Spleen (tissue), 11 donors: ENCODE data around the gene MBNL1. TPM values are rescaled to one million over a fixed set of nuclear protein-coding genes. Genes with fewer than 3 reads are reported as not detected.

Experiments used
- DNase-seq: peaks from one replicate; pipeline ENCODE4 v3.0.0-alpha.2; 2020
- H3K27ac ChIP-seq, 8 donors: fragments of 200-600 bp; sonication (generic) in 7 of 8; 1 replicate in 4 of 8; 2 replicates in 4 of 8; pipeline versions ENCODE4 v1.5.0 to v1.8.0; 2016 to 2021; ENCODE audit warnings: inconsistent platforms in 4 of 8, mild to moderate bottlenecking in 4 of 8, moderate library complexity in 1 of 8
- H3K27me3 ChIP-seq, 7 donors: fragments of 200-600 bp; sonication (generic) in 6 of 7; replicated peaks in 1 of 7; 1 replicate in 4 of 7; 2 replicates in 3 of 7; pipeline versions ENCODE4 v1.5.0 to v1.8.0; 2016 to 2021; ENCODE audit warnings: inconsistent platforms in 3 of 7, mild to moderate bottlenecking in 1 of 7
- H3K36me3 ChIP-seq, 6 donors: fragments of 200-600 bp; sonication (generic) in 5 of 6; 1 replicate in 4 of 6; 2 replicates in 2 of 6; pipeline versions ENCODE4 v1.5.0 to v1.8.0; 2016 to 2021; ENCODE audit warnings: inconsistent platforms in 2 of 6
- H3K4me1 ChIP-seq, 6 donors: fragments of 200-600 bp; sonication (generic) in 5 of 6; 1 replicate in 3 of 6; 2 replicates in 3 of 6; pipeline versions ENCODE4 v1.5.0 to v1.8.0; 2016 to 2021; ENCODE audit warnings: inconsistent platforms in 3 of 6
- H3K4me3 ChIP-seq, 8 donors: fragments of 200-600 bp; sonication (generic) in 7 of 8; 1 replicate in 4 of 8; 2 replicates in 4 of 8; pipeline versions ENCODE4 v1.5.0 to v1.8.0; 2016 to 2021; ENCODE audit warnings: inconsistent platforms in 4 of 8, mild to moderate bottlenecking in 4 of 8, moderate library complexity in 2 of 8
- H3K9me3 ChIP-seq, 8 donors: fragments of 200-600 bp; sonication (generic) in 7 of 8; 1 replicate in 4 of 8; 2 replicates in 4 of 8; pipeline versions ENCODE4 v1.5.0 to v1.8.0; 2016 to 2021; ENCODE audit warnings: inconsistent platforms in 4 of 8
- POLR2A ChIP-seq, 3 donors: fragments of 450-650 bp; IDR thresholded peaks; one replicate each; pipeline ENCODE4 v1.5.1; 2017; ENCODE audit warnings: antibody characterized with exemption in 3 of 3, mild to moderate bottlenecking in 1 of 3
- POLR2AphosphoS5 ChIP-seq, 3 donors: sonication (generic); formaldehyde crosslinking; IDR thresholded peaks; one replicate each; pipeline ENCODE4 v1.5.1; 2017; ENCODE audit warnings: antibody characterized with exemption in 3 of 3
- WGBS, 5 donors: extraction: QIAGEN DNeasy Blood & Tissue Kit in 3 of 5; methylation state at CpG; one replicate each; pipeline versions ENCODE4 v1.1.5 to v1.1.7; 2013 to 2018; 5-methylcytosine and 5-hydroxymethylcytosine counted together
- intact Hi-C: fragments of 100-400 bp; cut with DNase I; formaldehyde crosslinking; loops from one replicate; pipeline ENCODE4 v1.15.0; 2023; ENCODE audit warnings: low total_unique reads
- polyA plus RNA-seq, 3 donors: library from polyadenylated mRNA; stranded (reverse); fragments of 200-250 nt; gene quantifications; one replicate each; pipeline ENCODE4 v1.2.1, GENCODE V29; 2013
- total RNA-seq, 7 donors: library from RNA; depleted of rRNA in 3 of 7; stranded (reverse); fragments of >200 nt in 3 of 7; fragmentation: NEBNext Ultra II Directional in 4 of 7; extraction: Animal tissue kit (Norgen Biotek cat#: 25700) in 4 of 7; gene quantifications; one replicate each; pipeline versions ENCODE4 v1.1.0 to v1.2.1, GENCODE V29; 2016 to 2021
- TF ChIP-seq, protein P1 (sequence below), 11 experiments: fragments of 200-600 bp in 7 of 11; fragments of 450-650 bp in 4 of 11; sonication (generic) in 4 of 11; IDR thresholded peaks in 8 of 11; conservative IDR thresholded peaks in 3 of 11; 1 replicate in 7 of 11; 2 replicates in 4 of 11; pipeline versions ENCODE4 v1.4.0 to v1.8.0; 2016 to 2021; ENCODE audit warnings: antibody characterized with exemption in 11 of 11, inconsistent platforms in 4 of 11, mild to moderate bottlenecking in 1 of 11
- donor health status: healthy with polysubstance abuse.
- donor health status: DM: no; HTN: no; CAD: no; lungs with moderate emphysema.
- donor health status: DM: no; HTN: no; CAD: no.
- donor health status: Bipolar disorder and iron deficiency.
- donor health status: healthy.
- donor health status: DM: no; HTN: no; CAD: no.
- donor health status: DM: yes; HTN: yes; CAD: no.

The MBNL1 gene
- total and polyA plus RNA-seq, 10 donors = 64.7 to 491 (median 296) TPM

DNA sequence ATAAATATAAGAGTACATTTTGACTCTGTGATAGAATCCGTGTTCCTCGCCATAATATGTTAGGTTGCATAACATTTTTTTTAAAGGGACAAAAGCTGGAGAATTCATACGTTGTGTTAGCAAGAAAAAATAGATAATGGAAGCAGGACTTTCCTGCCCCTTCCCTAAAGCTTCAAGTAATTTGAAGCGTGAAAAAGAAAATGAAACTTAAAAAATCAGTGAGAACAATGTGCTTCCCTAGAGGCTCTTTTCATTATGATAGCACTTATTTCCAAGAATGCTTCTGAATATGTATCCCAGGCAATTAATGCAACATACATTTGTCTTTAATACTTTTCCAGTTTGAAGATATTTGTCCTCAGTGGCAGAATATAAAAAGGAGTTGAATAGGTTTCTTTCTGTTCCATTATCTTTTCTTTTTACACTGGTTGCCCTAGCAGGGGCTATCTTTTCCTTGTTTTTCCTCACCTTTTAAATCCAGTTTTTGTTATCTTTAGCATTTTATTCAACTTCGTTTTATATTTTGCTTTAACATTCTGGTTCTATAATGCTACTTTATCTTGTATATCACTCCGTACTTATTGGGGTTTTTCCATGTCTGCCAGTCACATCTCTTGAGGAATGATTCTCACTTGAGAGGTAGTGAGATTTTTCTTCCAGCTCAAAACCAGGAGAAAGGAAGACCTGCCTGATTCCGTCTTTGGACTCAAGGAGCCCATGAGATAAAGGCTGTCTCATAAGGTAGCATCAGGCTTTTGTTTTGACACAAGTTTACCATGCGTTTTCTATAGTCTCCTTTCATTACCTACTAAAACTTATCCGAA lies 113.8 kb downstream of the MBNL1 start:
- H3K4me3 ChIP-seq = peak overlapping the region in 6 of 8 donors; percentile 3 to 47 (median 26)
- H3K4me1 ChIP-seq = peaks cover 49 to 100% (median 98%) of the 10 kb centered on the region in 6 donors
- DNase-seq = no peak
- peaks cover 0 to 14% (median 0%) of the 10 kb centered on the region in 6 donors for H3K36me3 ChIP-seq
- H3K9me3 ChIP-seq = no peaks in the 10 kb centered on the region
- peak overlapping the region; percentile 31 to 88 (median 81) for H3K27ac ChIP-seq
- intact Hi-C loops = no loop called here
- TF ChIP-seq POLR2AphosphoS5 (IDR thresholded peaks at IDR 0.05) (no peak), POLR2A (IDR thresholded peaks at IDR 0.05) (no peak)
- TF ChIP-seq, protein P1, sequence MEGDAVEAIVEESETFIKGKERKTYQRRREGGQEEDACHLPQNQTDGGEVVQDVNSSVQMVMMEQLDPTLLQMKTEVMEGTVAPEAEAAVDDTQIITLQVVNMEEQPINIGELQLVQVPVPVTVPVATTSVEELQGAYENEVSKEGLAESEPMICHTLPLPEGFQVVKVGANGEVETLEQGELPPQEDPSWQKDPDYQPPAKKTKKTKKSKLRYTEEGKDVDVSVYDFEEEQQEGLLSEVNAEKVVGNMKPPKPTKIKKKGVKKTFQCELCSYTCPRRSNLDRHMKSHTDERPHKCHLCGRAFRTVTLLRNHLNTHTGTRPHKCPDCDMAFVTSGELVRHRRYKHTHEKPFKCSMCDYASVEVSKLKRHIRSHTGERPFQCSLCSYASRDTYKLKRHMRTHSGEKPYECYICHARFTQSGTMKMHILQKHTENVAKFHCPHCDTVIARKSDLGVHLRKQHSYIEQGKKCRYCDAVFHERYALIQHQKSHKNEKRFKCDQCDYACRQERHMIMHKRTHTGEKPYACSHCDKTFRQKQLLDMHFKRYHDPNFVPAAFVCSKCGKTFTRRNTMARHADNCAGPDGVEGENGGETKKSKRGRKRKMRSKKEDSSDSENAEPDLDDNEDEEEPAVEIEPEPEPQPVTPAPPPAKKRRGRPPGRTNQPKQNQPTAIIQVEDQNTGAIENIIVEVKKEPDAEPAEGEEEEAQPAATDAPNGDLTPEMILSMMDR (IDR thresholded peaks at IDR 0.05 in 8 of 11, conservative IDR thresholded peaks at IDR 0.05 in 3 of 11) = no peak
- no peaks in the 10 kb centered on the region for H3K27me3 ChIP-seq
- 35 to 53% (median 44%) methylated on average over 9 of the region's 9 CpGs for WGBS, 5 donors

DNA sequence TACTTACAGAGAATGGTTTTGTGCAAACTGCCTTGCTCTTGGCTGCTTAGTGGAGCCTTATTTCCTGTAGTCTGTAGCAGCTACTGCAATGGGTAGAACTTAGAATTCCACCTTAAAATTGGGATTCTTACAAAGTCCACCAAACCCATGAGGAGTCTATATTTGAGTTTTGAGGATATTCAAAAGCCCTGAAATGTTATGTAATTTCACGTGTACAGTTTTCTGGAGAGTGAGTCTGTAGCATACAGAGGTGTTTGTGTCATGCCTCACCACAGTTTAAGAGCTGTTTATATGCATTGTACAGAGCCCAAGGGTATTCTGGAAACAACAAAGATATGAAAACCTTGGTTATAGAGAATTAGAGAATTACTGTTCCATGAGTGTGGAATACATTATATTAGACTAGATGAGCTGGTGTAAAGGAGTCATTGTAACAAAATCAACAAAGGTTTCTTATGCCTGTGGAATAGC lies 114.4 kb downstream of the MBNL1 start:
- Histone ChIP-seq H3K4me1 (peaks cover 48 to 100% (median 95%) of the 10 kb centered on the region in 6 donors), H3K27me3 (no peaks in the 10 kb centered on the region), H3K27ac (peak overlapping the region; percentile 31 to 88 (median 81)), H3K4me3 (peak overlapping the region in 2 of 8 donors; percentile 27 to 47), H3K9me3 (no peaks in the 10 kb centered on the region), H3K36me3 (peaks cover 0 to 8% (median 0%) of the 10 kb centered on the region in 6 donors)
- intact Hi-C loops = no loop called here
- 38 to 72% (median 48%) methylated on average over 1 of the region's 1 CpG for WGBS, 5 donors
- TF ChIP-seq, protein P1 (IDR thresholded peaks at IDR 0.05 in 8 of 11, conservative IDR thresholded peaks at IDR 0.05 in 3 of 11) = no peak
- TF ChIP-seq POLR2A (IDR thresholded peaks at IDR 0.05) (no peak), POLR2AphosphoS5 (IDR thresholded peaks at IDR 0.05) (no peak)
- no peak for DNase-seq

DNA sequence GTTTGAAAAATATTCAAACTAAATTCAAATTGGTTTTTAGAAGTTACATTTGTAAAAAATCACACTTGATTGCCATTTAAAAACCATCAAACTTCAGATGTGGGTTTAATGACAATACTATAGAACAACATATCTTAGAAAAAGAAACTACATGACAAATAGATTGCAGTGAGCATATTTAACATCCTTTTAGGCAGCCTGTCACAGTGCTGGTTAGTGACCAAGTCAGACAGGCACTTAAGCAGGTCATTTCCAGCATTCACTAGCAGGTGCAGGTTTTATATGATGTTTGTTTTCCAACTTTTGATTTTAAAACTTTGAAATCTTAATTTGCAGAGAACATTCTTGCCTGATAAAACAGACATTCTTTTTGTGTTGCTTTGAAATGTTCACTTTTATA lies 115.7 kb downstream of the MBNL1 start:
- H3K4me1 ChIP-seq = peaks cover 51 to 100% (median 88%) of the 10 kb centered on the region in 6 donors
- DNase-seq = no peak
- H3K27ac ChIP-seq = peak overlapping the region in 7 of 8 donors; percentile 62 to 88 (median 82)
- TF ChIP-seq, protein P1 (IDR thresholded peaks at IDR 0.05 in 8 of 11, conservative IDR thresholded peaks at IDR 0.05 in 3 of 11) = no peak
- TF ChIP-seq POLR2A (IDR thresholded peaks at IDR 0.05) (no peak), POLR2AphosphoS5 (IDR thresholded peaks at IDR 0.05) (no peak)
- H3K4me3 ChIP-seq = no peak overlapping the region
- intact Hi-C loops = no loop called here
- H3K27me3 ChIP-seq = no peaks in the 10 kb centered on the region
- no peaks in the 10 kb centered on the region for H3K9me3 ChIP-seq
- H3K36me3 ChIP-seq = peaks cover 0 to 10% (median 0%) of the 10 kb centered on the region in 6 donors

DNA sequence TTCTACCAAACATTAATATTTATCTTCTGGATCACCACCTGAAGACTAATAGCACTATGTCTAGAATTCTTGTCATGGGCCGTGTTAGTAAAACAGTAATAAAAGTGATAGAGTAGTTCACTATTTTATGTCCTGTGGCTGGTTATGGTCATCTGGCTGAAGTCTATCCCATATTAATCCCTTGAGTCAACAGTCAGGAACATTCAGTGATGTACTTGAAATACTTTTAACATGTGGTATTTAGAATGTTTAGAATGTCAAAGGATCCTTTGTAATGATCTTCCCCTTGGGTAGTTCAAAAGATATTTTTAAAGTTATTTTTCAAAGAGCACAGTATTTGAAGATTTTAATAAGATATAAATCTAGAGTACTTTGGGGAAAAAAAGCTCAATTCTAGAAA lies 117.0 kb downstream of the MBNL1 start:
- peak overlapping the region in 5 of 8 donors; percentile 17 to 88 (median 82) for H3K27ac ChIP-seq
- intact Hi-C loops = no loop called here
- 68 to 90% (median 85%) methylated on average over 1 of the region's 1 CpG for WGBS, 5 donors

More for the DNA sequence above, 117.0 kb downstream of the MBNL1 start:
- TF ChIP-seq, protein P1 (IDR thresholded peaks at IDR 0.05 in 8 of 11, conservative IDR thresholded peaks at IDR 0.05 in 3 of 11) = no peak
- TF ChIP-seq POLR2AphosphoS5 (IDR thresholded peaks at IDR 0.05) (no peak), POLR2A (IDR thresholded peaks at IDR 0.05) (no peak)
- Histone ChIP-seq H3K4me1 (peaks cover 43 to 100% (median 81%) of the 10 kb centered on the region in 6 donors), H3K27me3 (no peaks in the 10 kb centered on the region), H3K36me3 (peaks cover 0 to 21% (median 0%) of the 10 kb centered on the region in 6 donors), H3K9me3 (no peaks in the 10 kb centered on the region), H3K4me3 (no peak overlapping the region)
- no peak for DNase-seq
